HepG2 (cell line): ENCODE data around the gene TJP1. TPM values are rescaled to one million over a fixed set of nuclear protein-coding genes. Genes with fewer than 3 reads are reported as not detected.
A peak's percentile ranks its signal among the peaks of the same experiment; 100 is the strongest.

ENCODE experiments used
- ATAC-seq: fragments of 200-7000 bp; cut with Tn5 transposase; 3 replicates; pipeline ENCODE4 v1.9.1; 2020; ENCODE audit warnings: mild to moderate bottlenecking, moderate library complexity
- BruUV-seq: library from RNA; stranded (reverse); fragments of 400-500 nt; replicated peaks from 2 replicates; lab custom pipeline; 2021; lab: Mats Ljungman, UMichigan
- CTCF ChIA-PET: fragments of 300-600 bp; formaldehyde crosslinking; extraction: SDS; loops from one replicate; lab custom pipeline; 2021; ENCODE audit warnings: low total read pairs, inconsistent platforms, low intra/inter-chr PET ratio; lab: Yijun Ruan, JAX
- POLR2A ChIA-PET: fragments of 350-600 bp; sonication (Branson Sonifier 250); formaldehyde crosslinking; loops from one replicate; lab custom pipeline; 2020; ENCODE audit warnings: antibody characterized with exemption, inconsistent platforms; lab: Yijun Ruan, JAX
- DNase-seq: peaks from one replicate; pipeline ENCODE4 v3.0.0-alpha.2; 2015; ENCODE audit warnings: low spot score
- FAIRE-seq: peaks from 3 replicates; lab custom pipeline; 2011; peaks lifted over from hg19 to GRCh38; lab: Jason Lieb, UNC
- H2AFZ ChIP-seq: one replicate; pipeline ENCODE4 v1.6.1; 2011; ENCODE audit warnings: low read length, inconsistent platforms
- H3K27ac ChIP-seq: fragments of 300-600 bp; 3 replicates; pipeline ENCODE4 v1.8.0; 2011; ENCODE audit warnings: mixed run types, mild to moderate bottlenecking, mixed read lengths, low read length, inconsistent platforms; ENCODE audit not compliant: insufficient read depth; ENCODE audit errors: extremely low read length
- H3K27me3 ChIP-seq, 2 experiments: fragments of 200-600 bp in 1 of 2; 2 replicates in 1 of 2; 3 replicates in 1 of 2; pipeline versions ENCODE4 v1.6.0 to v1.8.0; 2011; ENCODE audit warnings: low read length in 2 of 2, mild to moderate bottlenecking in 2 of 2, moderate library complexity in 2 of 2, inconsistent platforms in 1 of 2; ENCODE audit not compliant: insufficient read depth in 2 of 2, control insufficient read depth in 1 of 2
- H3K36me3 ChIP-seq, 2 experiments: fragments of 200-600 bp in 1 of 2; replicated peaks in 1 of 2; 2 replicates in 1 of 2; 3 replicates in 1 of 2; pipeline versions ENCODE4 v1.5.1 to v1.8.0; 2011; ENCODE audit warnings: low read length in 2 of 2, inconsistent platforms in 1 of 2; ENCODE audit not compliant: insufficient read depth in 2 of 2, control insufficient read depth in 1 of 2
- H3K4me1 ChIP-seq: 2 replicates; pipeline ENCODE4 v1.5.1; 2012; ENCODE audit warnings: low read length, inconsistent platforms; ENCODE audit not compliant: insufficient read depth
- H3K4me2 ChIP-seq: 2 replicates; pipeline ENCODE4 v1.6.0; 2011; ENCODE audit warnings: low read depth, low read length, inconsistent platforms
- H3K4me3 ChIP-seq, 3 experiments: fragments of 200-600 bp in 1 of 3; sonication (generic), shearing (Covaris generic) in 1 of 3; replicated peaks in 1 of 3; 2 replicates each; pipeline ENCODE4 v1.5.1; 2011 to 2016; ENCODE audit warnings: low read length in 3 of 3, inconsistent platforms in 2 of 3, low read depth in 2 of 3, mild to moderate bottlenecking in 2 of 3, control low read depth in 1 of 3, mixed read lengths in 1 of 3; ENCODE audit not compliant: insufficient read depth in 1 of 3
- H3K79me2 ChIP-seq: one replicate; pipeline ENCODE4 v1.6.1; 2011; ENCODE audit warnings: low read length, inconsistent platforms; ENCODE audit not compliant: insufficient read depth
- H3K9ac ChIP-seq: 2 replicates; pipeline ENCODE4 v1.6.0; 2011; ENCODE audit warnings: mild to moderate bottlenecking, low read depth, low read length, inconsistent platforms; ENCODE audit not compliant: insufficient read depth
- H3K9me3 ChIP-seq: 2 replicates; pipeline ENCODE4 v1.5.1; 2012; ENCODE audit warnings: mild to moderate bottlenecking, low read length
- H4K20me1 ChIP-seq: 2 replicates; pipeline ENCODE4 v1.6.0; 2011; ENCODE audit warnings: inconsistent platforms, mild to moderate bottlenecking, low read length, moderate library complexity; ENCODE audit not compliant: insufficient read depth
- CCDC6 ChIP-seq: sonication (generic); formaldehyde crosslinking; IDR thresholded peaks from 2 replicates; pipeline ENCODE4 v1.8.1; 2022; ENCODE audit warnings: mild to moderate bottlenecking, missing genetic modification reagents, moderate library complexity
- KLF12 ChIP-seq: sonication (generic); formaldehyde crosslinking; IDR thresholded peaks from 2 replicates; pipeline ENCODE4 v1.4.0; 2020; ENCODE audit warnings: missing genetic modification reagents, borderline replicate concordance
- KMT2B ChIP-seq: IDR thresholded peaks from 2 replicates; pipeline ENCODE4 v1.6.1; 2016; ENCODE audit warnings: missing genetic modification reagents, missing compliant biosample characterization
- MXD3 ChIP-seq: IDR thresholded peaks from 2 replicates; pipeline ENCODE4 v1.6.1; 2016; ENCODE audit warnings: mild to moderate bottlenecking, missing biosample characterization, missing genetic modification reagents
- NR3C1 ChIP-seq: sonication (generic); formaldehyde crosslinking; IDR thresholded peaks from 2 replicates; pipeline ENCODE4 v1.4.0; 2020; ENCODE audit warnings: missing genetic modification reagents
- REST ChIP-seq, 2 experiments: IDR thresholded peaks; 2 replicates each; pipeline ENCODE4 v1.6.1; 2011 to 2012; ENCODE audit warnings: low read length in 2 of 2, borderline replicate concordance in 1 of 2, low read depth in 1 of 2, mild to moderate bottlenecking in 1 of 2, moderate library complexity in 1 of 2
- SALL2 ChIP-seq: sonication (generic); formaldehyde crosslinking; IDR thresholded peaks from 2 replicates; pipeline ENCODE4 v1.8.1; 2023; ENCODE audit warnings: mild to moderate bottlenecking, missing genetic modification reagents, inconsistent platforms
- ZNF672 ChIP-seq: sonication (generic); formaldehyde crosslinking; IDR thresholded peaks from 2 replicates; pipeline ENCODE4 v1.8.1; 2022; ENCODE audit warnings: missing genetic modification reagents
- WGBS: methylation state at CpG from one replicate; pipeline ENCODE4 v1.1.6; 2017; ENCODE audit warnings: low lambda C conversion rate; 5-methylcytosine and 5-hydroxymethylcytosine counted together
- in situ Hi-C: cut with HindIII; loops from 2 replicates; pipeline ENCODE4 v1.10.0; 2017; ENCODE audit warnings: low pct_unique_long_range_greater_than_20kb; ENCODE audit not compliant: extremely low pct_ligation_motif_present
- intact Hi-C: fragments of 100-400 bp; cut with micrococcal nuclease; formaldehyde crosslinking; loops from one replicate; pipeline ENCODE4 v1.10.0; 2022; ENCODE audit not compliant: unreplicated experiment
- polyA plus RNA-seq, 8 experiments: library from polyadenylated mRNA; depleted of rRNA in 3 of 8; stranded (reverse) in 7 of 8; unstranded in 1 of 8; fragments of >200 nt; fragmentation: Illumina TruSeq in 4 of 8; extraction: Trizol in 4 of 8; gene quantifications; 2 replicates each; pipeline versions ENCODE4 v1.2.1 to v1.2.3, GENCODE V29; 2011 to 2016; ENCODE audit warnings: low read depth in 4 of 8, missing spikeins in 1 of 8, mixed read lengths in 1 of 8; ENCODE audit not compliant: insufficient read depth in 1 of 8
- total RNA-seq, 5 experiments: library from RNA; depleted of rRNA; stranded (reverse); fragments of >200 nt; fragmentation: Illumina TruSeq; extraction: Trizol; gene quantifications; 2 replicates each; pipeline ENCODE4 v1.2.3, GENCODE V29; 2016; ENCODE audit warnings: low read depth in 1 of 5
- TF ChIP-seq, protein P1 (sequence below): sonication (generic); formaldehyde crosslinking; IDR thresholded peaks from 2 replicates; pipeline ENCODE4 v1.4.0; 2020; ENCODE audit warnings: missing genetic modification reagents

The TJP1 gene
- total and polyA plus RNA-seq, 2 of the 13 experiments (the other 11 are each of a cell fraction or from before 2014, with no cell fraction given), result 25.9 to 27.1 TPM

- H3K4me1 ChIP-seq, result peaks cover 9% of the 10 kb centered on the region
- H3K9ac ChIP-seq, result no peak overlapping the region
- H3K4me3 ChIP-seq, result no peak overlapping the region
- no peaks in the 10 kb centered on the region for H3K79me2 ChIP-seq
- CTCF ChIA-PET, result no interaction called here
- intact Hi-C loops, result loop anchor here (10.0 kb wide), 2 partner anchors 159 to 409 kb away; partner anchors contain the start of gene TJP1
- no TSS peak for BruUV-seq
- H2AFZ ChIP-seq, result no peak overlapping the region
- in situ Hi-C loops, result loop anchor here (25.0 kb wide), 1 partner anchor 396 kb away; no protein-coding TSS in a partner anchor
- H3K9me3 ChIP-seq, result no peaks in the 10 kb centered on the region
- H4K20me1 ChIP-seq, result no peaks in the 10 kb centered on the region
- DNase-seq, result no peak
- no peaks in the 10 kb centered on the region for H3K36me3 ChIP-seq
- ATAC-seq, result no peak
- H3K27ac ChIP-seq, result no peak overlapping the region
- TF ChIP-seq REST (IDR thresholded peaks at IDR 0.05; ENCODE audit: borderline replicate concordance in 1 of 2, low read depth in 1 of 2, low read length in 2 of 2) (peak in 1 of 2 experiments; percentile 18; a peak in 1 of 4 replicates), CCDC6 (CRISPR knock-in tag) (no peak), NR3C1 (no peak), MXD3 (CRISPR knock-in tag) (no peak), SALL2 (CRISPR knock-in tag) (no peak), ZNF672 (no peak), KMT2B (CRISPR knock-in tag) (no peak), KLF12 (no peak)
- TF ChIP-seq, protein P1, sequence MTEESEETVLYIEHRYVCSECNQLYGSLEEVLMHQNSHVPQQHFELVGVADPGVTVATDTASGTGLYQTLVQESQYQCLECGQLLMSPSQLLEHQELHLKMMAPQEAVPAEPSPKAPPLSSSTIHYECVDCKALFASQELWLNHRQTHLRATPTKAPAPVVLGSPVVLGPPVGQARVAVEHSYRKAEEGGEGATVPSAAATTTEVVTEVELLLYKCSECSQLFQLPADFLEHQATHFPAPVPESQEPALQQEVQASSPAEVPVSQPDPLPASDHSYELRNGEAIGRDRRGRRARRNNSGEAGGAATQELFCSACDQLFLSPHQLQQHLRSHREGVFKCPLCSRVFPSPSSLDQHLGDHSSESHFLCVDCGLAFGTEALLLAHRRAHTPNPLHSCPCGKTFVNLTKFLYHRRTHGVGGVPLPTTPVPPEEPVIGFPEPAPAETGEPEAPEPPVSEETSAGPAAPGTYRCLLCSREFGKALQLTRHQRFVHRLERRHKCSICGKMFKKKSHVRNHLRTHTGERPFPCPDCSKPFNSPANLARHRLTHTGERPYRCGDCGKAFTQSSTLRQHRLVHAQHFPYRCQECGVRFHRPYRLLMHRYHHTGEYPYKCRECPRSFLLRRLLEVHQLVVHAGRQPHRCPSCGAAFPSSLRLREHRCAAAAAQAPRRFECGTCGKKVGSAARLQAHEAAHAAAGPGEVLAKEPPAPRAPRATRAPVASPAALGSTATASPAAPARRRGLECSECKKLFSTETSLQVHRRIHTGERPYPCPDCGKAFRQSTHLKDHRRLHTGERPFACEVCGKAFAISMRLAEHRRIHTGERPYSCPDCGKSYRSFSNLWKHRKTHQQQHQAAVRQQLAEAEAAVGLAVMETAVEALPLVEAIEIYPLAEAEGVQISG (CRISPR knock-in tag), result no peak
- TF ChIP-seq, all 625 proteins: peak for 1
- Histone ChIP-seq H3K27me3 (0 out of 5 replicates have a peak, but pooled peaks cover 0 to 3% of the 10 kb centered on the region in 2 experiments), H3K4me2 (no peak overlapping the region)
- WGBS, result 41% methylated on average over 3 of the region's 3 CpGs
- FAIRE-seq, result no peak
- POLR2A ChIA-PET, result no interaction called here
These were observed 156.0 kb downstream of the TJP1 start for GRCh38 chr15:29666241-29666640.
